Measurements from ENCODE around the gene PVR.
"Not testable (repeated sequence)": the region's sequence is repeated elsewhere in the genome, so short reads cannot be mapped to it uniquely, and the experiment has no call there.

The PVR gene

GRCh38 chr19:44698492-44699201 is 54.9 kb downstream of the PVR start, which contains the start of gene CEACAM16:
Gene CEACAM16, plus strand, starts transcription at chr19:44699151. Its CDS starts 2,306 bp downstream, at chr19:44701457.
- no peak for DNase-seq (ENCODE audit: low spot score)

DNA sequence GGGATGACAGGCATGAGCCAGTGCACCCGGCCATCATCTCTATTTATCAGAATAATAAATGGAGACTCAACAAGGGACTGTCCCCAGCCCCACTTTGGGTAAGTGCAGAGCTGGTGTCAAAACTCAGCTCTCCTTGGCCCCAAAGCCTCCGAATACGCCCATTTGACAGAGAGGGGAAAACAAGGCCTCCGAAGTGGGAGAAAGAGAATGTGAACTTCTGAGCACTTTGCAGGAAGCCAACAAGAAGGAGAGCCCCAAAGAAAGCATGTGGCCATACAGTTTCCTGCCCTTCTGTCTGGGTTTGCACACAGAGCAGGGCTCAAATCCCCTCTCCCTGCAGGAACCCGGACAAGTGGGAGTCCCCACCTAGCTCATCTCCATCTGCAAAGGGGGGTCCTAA is 56.8 kb downstream of the PVR start:
- DNase-seq (ENCODE audit: low spot score) = no peak

- DNase-seq (ENCODE audit: low spot score) = no peak
These were observed 57.5 kb downstream of the PVR start for GRCh38 chr19:44701228-44701627.

GRCh38 chr19:44702551-44703176 is 59.0 kb downstream of the PVR start:
- no peak for DNase-seq (ENCODE audit: low spot score)

- no peak for DNase-seq (ENCODE audit: low spot score)
These were observed 59.8 kb downstream of the PVR start for GRCh38 chr19:44703336-44704078.

DNA sequence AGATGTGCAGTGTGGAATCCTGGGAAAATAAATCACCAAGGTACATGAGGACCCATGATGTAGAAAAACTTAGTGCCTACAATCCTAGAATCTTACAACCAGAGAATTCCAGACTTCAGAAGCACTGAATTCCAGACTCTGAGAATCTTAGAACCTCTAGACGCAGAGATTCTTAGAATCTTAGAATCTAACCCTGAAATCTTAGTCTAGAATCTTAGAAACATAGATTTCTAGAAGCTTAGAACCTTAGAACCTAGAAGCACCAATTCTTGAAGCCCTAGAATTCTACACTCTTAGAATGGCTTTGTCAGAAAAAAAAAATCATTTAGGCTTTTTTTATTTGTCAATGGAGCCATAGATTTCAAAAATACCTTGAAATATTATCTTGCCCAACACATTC is 61.3 kb downstream of the PVR start:
- no peak for DNase-seq (ENCODE audit: low spot score)

DNA sequence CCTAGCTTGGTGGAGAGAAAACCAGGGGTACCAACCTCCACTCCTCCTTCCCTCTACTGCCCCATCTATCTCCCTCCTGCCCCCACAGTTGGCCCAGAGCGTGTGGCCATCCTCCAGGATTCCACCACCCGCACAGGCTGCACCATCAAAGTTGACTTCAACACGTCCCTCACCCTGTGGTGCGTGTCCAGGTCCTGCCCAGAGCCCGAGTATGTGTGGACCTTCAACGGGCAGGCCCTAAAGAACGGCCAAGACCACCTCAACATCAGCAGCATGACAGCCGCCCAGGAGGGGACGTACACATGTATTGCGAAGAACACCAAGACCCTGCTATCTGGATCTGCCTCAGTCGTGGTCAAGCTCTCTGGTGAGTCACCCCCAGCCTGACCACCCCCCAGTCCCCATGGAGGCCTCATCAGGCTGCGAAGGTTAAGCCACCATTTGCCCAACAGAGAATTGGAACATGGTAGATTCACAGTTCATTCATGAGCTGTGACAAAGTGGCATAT is 61.8 kb downstream of the PVR start:
- DNase-seq (ENCODE audit: low spot score) = no peak

- DNase-seq (ENCODE audit: low spot score) = no peak
These were observed 63.0 kb downstream of the PVR start for GRCh38 chr19:44706506-44707236.

- no peak for DNase-seq (ENCODE audit: low spot score)
These were observed 64.1 kb downstream of the PVR start for GRCh38 chr19:44707794-44708193.

DNA sequence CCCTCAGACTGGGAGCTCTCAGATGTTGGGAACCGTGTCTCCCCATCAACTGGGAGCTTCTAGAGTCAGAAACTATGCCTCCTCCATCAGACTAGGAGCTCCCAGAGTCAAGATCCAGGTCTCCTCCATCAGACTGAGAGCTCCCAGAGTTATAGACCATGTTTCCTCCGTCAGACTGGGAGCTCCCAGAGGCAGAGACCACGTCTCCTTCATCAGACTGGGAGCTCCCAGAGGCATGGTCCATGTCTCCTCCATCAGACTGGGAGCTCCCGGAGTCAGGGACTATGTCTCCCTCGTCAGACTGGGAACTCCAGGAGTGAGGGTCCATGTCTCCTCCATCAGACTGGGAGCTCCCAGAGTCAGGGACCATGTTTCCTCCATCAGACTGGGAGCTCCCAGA is 65.2 kb downstream of the PVR start:
- DNase-seq (ENCODE audit: low spot score) = no peak

- not testable (repeated sequence) for DNase-seq (ENCODE audit: low spot score)
These were observed 65.9 kb downstream of the PVR start for GRCh38 chr19:44709434-44710266.

DNA sequence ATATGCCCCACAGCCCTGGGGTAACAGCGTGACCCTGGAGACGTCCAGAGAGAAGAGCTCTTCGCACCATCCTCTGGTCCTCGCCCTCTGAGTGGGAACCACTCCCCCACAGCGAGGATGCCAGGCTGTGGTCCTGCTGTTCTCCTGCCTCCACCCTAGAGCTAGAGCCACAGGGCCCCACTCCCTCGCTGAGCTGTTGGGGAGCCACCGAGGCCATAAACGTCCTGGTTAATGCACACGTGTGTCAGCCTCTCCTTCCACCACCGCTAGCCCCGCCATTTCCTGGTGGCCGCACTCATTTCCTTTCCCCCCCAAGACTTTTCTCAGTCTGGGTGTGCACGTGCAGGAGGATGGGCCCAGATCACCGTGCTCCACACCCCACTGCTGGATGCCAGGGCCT is 66.8 kb downstream of the PVR start:
- no peak for DNase-seq (ENCODE audit: low spot score)

- DNase-seq (ENCODE audit: low spot score) = no peak
These were observed 69.3 kb downstream of the PVR start for GRCh38 chr19:44712864-44713515.
